ENCODE data around the gene DYDC2. TPM values are rescaled to one million over a fixed set of nuclear protein-coding genes. Genes with fewer than 3 reads are reported as not detected.

DYDC2 gene, protein sequence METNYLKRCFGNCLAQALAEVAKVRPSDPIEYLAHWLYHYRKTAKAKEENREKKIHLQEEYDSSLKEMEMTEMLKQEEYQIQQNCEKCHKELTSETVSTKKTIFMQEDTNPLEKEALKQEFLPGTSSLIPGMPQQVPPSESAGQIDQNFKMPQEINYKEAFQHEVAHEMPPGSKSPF
- total RNA-seq, result not detected

DNA sequence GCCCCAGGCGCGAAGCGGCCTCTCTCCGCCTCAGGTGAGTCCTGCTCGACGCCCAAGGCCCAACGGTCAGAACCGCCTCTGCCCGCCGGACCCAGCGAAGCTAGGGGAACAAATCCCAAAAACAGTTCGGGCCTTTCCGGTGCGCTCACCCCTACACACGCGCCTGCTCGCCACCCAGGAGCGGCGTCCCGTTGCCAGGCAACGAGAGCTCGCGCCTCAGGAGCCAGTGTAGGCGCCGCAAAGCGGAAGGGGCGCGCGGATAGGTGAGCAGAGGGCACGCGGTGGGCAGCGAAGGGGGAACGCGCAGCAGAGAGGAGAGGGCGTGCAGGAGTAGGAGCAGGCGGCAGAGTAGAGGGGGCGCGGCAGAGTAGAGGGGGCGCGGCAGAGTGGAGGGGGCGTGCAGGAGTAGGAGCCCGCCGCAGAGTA is at the start of gene DYDC2, which contains the start of gene DYDC1:
DYDC2 (plus strand) TSS at position 219 of the 426 bp plus-strand sequence. CDS start 5,663 bp downstream, outside the sequence.
DYDC1 (minus strand) TSS at position 193 of the 426 bp plus-strand sequence. CDS start 4,154 bp downstream, outside the sequence.
- peak; percentile 83 for ATAC-seq
- intact Hi-C loops (cut with DNase I), result no loop called here
- DNase-seq (ENCODE audit: low spot score), result no peak

DNA sequence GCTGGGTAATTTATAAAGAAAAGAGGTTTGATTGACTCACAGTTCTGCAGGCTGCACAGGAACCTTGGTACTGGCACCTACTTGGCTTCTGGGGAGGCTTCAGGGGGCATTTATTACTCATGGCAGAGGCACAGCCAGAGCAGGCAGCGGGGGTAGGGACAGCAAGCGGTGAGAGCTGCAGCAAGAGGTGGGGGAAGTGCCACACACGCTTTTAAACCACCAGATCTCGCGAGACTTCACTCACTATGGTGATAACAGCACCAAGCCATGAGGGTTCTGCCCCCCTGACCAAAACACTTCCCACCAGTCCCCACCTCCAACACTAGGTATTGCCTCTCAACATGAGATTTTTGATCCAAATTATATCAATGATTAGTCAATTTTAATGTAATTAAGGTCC is 43.1 kb upstream of the DYDC2 start:
- intact Hi-C loops (cut with DNase I), result no loop called here
- DNase-seq (ENCODE audit: low spot score) (no peak), ATAC-seq (no peak)

DNA sequence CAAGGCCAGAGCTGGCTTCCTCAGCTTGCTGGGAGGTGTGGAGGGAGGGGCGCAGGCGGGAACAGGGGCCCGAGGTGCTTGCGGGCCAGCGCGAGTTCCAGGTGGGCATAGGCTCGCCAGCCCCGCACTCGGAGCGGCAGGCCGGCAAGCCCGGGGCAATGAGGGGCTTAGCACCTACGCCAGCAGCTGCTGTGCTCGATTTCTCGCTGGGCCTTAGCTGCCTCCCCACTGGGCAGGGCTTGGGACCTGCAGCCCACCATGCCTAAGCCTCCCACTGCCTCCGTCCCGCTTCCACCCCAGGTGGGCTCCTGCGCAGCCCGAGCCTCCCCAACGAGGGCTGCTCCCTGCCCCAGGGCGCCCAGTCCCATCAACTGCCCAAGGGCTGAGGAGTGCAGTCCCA is 41.2 kb upstream of the DYDC2 start:
- ATAC-seq, result no peak
- no peak for DNase-seq (ENCODE audit: low spot score)
- intact Hi-C loops (cut with DNase I), result no loop called here

DNA sequence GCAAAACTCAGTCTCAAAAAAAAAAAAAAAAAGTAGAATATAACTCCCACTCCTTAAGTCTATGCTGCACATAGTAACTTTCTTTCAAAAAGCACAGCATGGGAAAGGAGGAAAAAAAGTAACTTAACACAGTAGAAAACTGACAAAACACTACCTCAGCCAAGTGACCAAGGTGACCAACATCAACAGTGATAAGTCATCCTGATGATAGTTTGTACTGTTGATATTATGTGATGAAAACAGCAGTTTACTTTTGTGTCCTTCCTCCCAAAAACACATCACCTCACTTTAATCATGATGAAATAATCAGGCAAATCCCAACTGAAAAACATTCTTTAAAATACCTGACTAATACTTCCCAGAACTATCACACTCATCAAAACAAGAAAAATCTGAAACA is 37.8 kb upstream of the DYDC2 start:
- DNase-seq (ENCODE audit: low spot score) (no peak), ATAC-seq (no peak)
- intact Hi-C loops (cut with DNase I), result no loop called here

DNA sequence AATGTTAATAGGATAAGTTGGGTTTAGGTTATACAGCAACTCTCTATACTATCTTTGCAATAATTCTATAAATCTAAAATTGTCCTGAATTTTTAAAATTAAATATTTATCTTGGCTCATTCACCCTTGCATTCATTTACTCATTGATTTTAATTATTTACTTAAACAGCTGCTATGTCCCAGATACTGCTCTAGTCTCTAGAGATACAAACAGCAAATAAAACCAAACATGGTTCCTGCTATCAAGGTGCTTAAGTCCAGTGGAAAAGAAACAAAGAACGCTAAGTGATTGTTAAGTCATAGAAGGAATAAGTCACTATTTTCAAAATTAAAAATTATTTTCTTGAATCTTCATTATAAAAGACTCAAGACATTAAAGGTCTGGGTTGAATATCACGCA is 37.3 kb upstream of the DYDC2 start:
- DNase-seq (ENCODE audit: low spot score), result no peak
- intact Hi-C loops (cut with DNase I), result no loop called here
- no peak for ATAC-seq

DNA sequence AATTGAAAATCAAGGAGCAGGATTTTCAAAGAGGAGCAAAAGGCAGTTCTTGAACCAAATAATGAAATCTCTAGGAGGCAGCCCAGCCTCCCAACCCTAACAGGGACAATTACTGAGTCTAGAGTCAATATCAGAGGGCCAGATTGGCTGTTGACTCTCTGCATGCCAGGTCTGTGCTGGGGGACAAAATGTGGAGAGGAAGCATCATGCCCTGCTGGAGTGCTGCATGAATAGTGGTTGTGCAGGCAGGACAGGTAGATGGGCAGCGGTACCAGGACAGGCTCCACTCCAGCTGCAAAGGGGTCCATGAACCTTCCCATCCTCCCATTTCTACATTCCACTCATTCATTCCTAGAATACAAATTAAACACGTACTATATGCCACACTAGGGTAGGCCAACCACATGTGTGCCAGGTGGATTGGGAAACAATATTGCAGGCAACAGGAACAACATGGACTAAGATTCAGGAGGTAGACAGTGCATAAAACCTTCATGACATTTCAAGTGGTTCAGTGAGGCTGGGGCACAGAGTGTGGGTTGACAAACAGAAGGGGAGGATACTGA is 36.8 kb upstream of the DYDC2 start:
- DNase-seq (ENCODE audit: low spot score) (no peak), ATAC-seq (no peak)
- intact Hi-C loops (cut with DNase I), result no loop called here

DNA sequence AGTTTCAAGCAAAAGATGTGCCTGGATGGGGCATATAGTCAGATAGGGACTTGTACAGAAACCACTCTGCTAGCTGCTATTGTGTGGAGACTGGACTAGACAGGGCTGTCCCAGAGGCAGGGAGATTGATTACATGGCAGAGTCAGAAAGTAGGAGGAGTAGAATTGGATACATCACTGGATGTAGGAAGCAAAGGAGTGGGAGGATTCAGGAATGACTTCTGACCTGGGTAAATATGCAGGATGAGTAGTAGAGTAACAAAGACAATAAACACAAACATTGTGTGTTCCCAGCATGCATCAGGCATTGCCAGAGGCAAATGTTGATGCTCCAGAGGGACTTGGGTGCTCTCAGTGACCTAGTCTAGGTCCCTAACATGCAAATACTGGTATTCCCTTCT is 36.2 kb upstream of the DYDC2 start:
- intact Hi-C loops (cut with DNase I), result no loop called here
- ATAC-seq, result no peak

DNA sequence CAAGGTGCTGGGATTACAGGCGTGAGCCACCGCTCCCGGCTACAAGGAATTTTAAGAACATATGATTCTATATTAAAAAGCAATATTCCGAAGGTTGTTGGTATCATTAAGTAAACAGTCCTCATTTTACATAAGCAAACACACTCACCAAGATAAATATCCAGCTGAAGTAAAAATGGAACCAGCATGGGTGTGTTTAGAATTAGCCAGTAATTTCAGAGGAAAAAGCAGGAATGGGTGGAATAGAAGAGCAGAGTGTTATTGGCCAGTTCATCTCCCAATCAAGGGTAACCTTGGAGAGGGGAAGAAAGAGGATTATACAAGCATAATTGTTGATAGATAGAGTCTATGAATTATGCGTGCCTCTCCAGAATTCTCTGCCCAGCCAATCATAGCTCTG is 35.4 kb upstream of the DYDC2 start:
- intact Hi-C loops (cut with DNase I), result no loop called here
- no peak for ATAC-seq

More for the DNA sequence above, 36.2 kb upstream of the DYDC2 start:
- DNase-seq (ENCODE audit: low spot score), result no peak

DNA sequence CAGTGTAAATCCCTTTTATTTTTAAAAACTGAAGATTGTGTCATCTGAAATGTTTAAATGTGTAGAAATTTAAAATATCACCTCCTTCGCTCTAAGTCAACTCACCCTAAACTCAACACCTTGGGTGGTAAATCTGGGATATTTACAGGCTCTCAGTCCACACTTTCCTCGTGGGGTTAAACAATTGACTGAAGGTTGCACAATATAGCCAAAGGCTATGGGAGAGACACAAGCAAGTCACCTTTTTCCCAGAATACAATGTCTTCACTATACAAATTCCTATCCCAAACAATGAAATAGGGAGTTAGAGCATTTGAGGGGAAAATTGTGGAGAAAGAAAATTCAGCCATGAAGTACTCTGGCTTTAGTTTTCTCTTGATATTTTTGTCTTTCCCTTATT is 34.4 kb upstream of the DYDC2 start:
- ATAC-seq (no peak), DNase-seq (ENCODE audit: low spot score) (no peak)
- intact Hi-C loops (cut with DNase I), result no loop called here

More for the DNA sequence above, 35.4 kb upstream of the DYDC2 start:
- no peak for DNase-seq (ENCODE audit: low spot score)

DNA sequence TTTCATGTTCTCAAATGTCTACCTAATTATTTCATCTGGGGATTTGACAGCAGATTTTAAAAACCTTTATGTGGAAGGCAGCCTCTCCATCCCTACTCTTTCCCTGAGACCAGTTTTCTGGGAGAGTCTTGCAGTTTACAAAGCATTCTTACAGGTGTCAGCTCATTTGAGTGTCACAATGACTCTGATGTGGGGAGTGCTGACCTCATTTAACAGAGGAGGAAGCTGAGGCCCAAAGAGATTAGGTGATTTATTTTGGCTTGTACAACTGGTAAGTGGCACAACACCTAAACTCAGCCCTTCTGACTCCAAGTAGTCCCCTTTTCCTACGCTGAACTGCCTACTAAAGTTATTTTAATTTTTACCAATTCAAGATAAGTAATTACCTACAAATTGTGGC is 33.9 kb upstream of the DYDC2 start:
- ATAC-seq, result no peak
- intact Hi-C loops (cut with DNase I), result no loop called here
- no peak for DNase-seq (ENCODE audit: low spot score)

DNA sequence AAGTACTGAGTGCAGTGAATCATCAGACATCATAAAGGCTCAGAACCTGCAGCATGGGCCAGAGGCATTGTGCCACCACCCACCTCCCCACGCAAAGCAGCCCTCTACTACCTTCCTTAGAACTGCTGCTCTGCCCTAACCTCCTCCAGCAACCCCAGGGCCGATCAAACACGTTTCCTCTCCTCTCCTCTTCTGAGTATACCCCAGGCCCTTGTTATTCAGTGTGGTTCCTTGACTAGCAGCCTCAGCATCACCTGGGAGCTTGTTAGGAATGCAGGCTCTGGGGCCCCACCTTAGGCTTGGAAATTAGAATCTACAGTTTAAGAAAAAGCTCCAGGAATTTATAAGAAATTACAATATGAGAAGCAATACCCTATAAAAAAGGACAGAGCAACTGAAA is 33.3 kb upstream of the DYDC2 start:
- intact Hi-C loops (cut with DNase I), result no loop called here
- ATAC-seq, result no peak
- no peak for DNase-seq (ENCODE audit: low spot score)

DNA sequence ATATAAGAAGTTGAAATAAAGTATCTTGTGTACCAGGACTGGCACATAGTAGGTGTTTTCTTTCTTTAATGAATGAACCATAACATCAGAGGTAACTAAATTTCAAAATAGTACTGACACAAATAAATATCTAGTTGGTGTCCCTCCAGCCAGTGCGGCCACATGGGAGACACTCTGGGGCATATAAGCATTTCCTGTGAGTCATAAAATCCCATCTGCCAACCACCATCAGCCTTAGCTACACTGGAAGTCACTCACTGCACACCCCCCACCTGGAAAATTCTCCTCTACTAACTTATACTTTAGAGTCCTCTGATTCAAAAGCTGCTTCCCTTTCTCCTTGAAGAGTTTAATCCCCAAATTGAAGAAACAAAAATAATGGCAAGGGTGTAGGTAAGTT is 32.5 kb upstream of the DYDC2 start:
- DNase-seq (ENCODE audit: low spot score) (no peak), ATAC-seq (no peak)
- intact Hi-C loops (cut with DNase I), result no loop called here

DNA sequence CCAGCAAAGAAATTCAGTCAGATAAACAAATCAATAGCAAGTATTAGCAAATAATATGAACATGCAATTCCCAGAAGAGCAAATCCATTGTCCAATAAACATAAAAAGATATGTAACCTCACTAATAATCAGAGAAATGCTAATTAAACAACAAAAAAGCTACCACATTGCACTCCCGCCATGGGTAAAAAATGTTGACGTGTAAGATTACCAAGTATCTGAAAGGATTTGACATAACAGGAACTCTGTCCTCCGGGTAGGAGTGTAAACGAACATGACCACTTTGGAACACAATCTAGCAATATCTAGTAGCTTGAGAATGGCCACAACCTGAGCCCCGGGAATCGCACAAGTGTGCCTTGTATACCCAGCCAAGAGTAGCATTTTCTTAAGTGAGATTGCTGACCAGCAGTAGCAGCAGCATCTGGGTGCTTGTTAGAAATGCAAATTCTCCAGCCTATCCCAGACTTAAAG is 31.7 kb upstream of the DYDC2 start:
- ATAC-seq, result no peak
- DNase-seq (ENCODE audit: low spot score), result no peak
- intact Hi-C loops (cut with DNase I), result no loop called here

DNA sequence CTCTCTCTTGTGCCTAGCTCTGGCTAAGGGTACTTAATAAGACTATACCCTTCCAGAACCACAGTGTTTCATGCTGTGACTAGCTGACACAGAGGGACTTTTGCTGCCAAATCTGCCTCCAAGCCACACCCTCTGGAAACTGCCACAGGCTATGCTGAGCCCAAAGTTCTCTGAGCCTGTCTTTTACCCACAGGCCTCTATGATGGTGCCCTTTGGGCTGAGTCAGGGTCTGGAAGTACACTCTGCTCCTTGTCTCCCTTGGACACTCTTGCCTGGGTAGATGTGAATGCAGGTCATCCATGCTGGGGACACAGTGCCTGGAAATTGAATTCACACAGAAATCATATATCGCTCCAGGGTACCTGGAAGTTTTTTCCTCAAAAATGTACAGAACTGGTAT is 22.6 kb upstream of the DYDC2 start:
- DNase-seq (ENCODE audit: low spot score) (no peak), ATAC-seq (no peak)
- intact Hi-C loops (cut with DNase I), result no loop called here

DNA sequence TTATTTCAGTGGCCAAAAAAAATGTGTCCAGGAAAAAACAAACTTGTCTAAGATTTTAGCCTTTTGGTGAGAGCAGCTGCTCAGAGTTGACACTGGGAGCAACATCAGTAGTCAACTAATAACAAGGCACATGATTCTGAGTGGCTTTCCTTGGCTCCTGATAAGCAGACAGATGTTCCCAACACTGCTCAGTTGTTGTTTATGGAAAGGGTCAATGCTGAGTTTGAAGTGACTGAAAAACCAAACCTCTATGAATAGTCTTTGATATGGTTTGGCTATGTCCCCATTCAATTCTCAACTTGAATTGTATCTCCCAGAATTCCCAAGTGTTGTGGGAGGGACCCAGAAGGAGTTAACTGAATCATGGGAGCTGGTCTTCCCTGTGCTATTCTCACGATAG is 12.3 kb upstream of the DYDC2 start:
- intact Hi-C loops (cut with DNase I), result no loop called here
- DNase-seq (ENCODE audit: low spot score) (no peak), ATAC-seq (peak; percentile 42)

DNA sequence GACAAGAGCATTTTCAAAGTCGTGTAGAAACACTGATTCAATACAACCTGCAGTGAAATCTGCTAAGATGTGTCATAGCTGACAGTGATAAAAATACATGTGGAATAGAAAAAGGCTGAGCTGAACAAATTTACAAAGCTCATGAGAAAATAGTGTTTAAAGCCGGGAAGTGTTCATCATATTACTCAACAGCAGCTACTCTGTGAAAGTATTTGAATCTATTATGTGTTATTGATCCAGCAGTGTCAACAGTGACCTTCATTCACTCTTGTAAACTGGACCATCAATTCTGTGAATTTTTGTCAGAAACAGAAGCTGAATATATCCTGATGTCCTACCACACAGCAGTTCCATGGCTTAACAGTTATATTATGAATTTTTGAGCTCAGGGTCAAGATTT is 11.7 kb upstream of the DYDC2 start:
- intact Hi-C loops (cut with DNase I), result no loop called here
- ATAC-seq (no peak), DNase-seq (ENCODE audit: low spot score) (no peak)

DNA sequence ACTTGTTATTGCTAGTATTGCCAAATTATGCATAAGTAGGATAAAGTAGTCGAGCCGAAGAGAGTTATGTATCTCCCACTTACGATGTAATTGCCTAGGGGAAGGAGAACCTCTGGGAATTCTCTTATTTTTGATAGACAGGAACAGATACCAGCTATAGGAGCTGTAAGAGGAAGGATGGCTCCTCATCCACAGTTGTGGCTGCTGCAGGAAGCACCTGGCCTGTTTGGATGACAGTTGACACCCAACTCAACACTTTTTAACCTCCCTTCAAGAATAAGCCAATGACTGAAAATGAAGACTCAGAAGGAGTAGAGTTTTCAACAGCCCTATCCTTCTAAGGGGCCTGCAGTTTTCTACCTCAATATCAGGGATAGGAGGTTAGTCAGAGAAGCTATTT is 6.3 kb upstream of the DYDC2 start:
- ATAC-seq (no peak), DNase-seq (ENCODE audit: low spot score) (no peak)
- intact Hi-C loops (cut with DNase I), result no loop called here

DNA sequence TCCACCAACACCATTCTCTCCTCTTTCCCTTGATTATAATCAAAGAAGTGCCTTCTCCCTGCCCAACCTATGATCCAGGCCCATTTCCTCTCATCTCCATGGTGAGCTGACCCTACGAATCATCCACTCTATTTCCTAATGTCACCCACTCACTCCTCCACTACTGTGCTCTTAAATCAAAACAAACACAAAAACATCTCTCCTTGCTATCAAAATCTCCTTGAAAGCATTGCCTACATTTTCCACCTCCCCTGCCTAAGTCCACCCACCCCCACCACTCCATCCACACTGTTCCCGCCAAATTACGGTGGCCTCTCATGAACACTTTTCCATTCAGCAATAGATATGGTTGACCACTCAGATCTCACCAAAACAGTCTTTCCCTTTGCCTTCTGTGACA is 5.4 kb upstream of the DYDC2 start:
- intact Hi-C loops (cut with DNase I), result no loop called here
- DNase-seq (ENCODE audit: low spot score), result no peak

DNA sequence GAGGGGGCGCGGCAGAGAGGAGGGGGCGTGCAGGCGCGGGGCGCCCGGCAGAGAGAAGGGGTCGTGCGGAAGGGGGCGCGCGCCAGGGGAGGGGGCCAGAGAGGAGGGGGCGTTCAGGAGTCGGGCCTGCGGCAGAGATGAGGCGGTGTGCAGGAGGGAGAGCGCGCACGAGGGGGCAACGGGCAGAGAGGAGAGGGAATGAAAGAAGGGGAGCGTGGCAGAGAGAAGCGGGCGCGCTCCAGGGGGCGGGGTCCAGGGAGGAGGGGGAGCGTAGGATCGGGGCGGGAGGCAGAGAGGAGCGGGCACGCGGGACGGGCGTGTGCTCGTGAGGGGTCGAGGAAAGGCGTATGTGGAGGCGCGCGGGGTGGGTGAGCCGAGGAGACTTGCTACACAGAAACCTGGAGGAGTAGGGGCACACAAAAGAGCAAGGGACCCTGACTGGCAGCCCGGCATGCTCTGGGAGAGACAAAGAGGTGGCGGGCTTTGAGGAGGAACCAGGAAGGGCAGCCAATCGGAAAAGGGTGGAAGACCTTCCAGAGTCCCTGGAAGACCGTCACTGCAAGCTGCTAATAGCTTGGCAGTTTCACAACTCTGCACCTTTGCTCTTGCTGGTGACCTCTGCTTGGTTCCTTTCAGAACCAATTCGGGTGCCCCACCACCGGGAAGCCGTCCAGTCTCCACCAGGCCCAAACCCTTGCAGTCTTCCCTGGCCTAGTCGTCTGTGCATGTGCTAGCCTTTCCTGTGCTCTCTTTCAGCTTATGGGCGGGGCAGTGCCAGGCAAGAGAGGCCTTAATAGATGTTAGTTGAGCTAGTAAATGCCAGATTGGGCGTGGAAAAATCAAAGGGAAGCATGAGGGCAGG is 639 bp downstream of the DYDC2 start:
- intact Hi-C loops (cut with DNase I), result no loop called here
- DNase-seq (ENCODE audit: low spot score) (no peak), ATAC-seq (peak; percentile 13)

More for the DNA sequence above, 5.4 kb upstream of the DYDC2 start:
- no peak for ATAC-seq

DNA sequence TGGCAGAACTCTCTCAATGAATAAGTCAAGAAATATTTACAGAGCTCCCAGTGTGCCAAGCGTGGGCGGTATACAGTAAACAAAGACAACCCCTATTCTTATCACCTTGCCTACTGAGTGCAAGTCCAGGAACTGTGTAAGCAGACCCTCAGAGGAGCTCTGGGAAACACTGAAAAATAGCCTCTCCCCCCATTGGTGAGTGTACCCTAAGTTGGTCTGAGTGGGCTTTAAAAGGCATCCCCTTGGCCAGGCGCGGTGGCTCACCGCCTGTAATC is 1.2 kb downstream of the DYDC2 start:
- intact Hi-C loops (cut with DNase I), result no loop called here
- DNase-seq (ENCODE audit: low spot score), result no peak
- ATAC-seq, result no peak

Data from sciatic nerve (tissue), 2 donors.